OCI-LY3 (cell line): Measurements from ENCODE around the gene ETV1.

Experiments
- CTCF ChIP-seq: fragments of 200-600, 300-600 bp; sonication (generic); IDR thresholded peaks from 2 replicates; pipeline ENCODE4 v1.5.1; 2014; ENCODE audit warnings: antibody characterized with exemption, low read length, low read depth
- EZH2phosphoT487 ChIP-seq: fragments of 200-600 bp; shearing (Covaris generic); IDR thresholded peaks from 2 replicates; pipeline ENCODE4 v1.6.1; 2018; ENCODE audit warnings: antibody characterized with exemption, mixed run types, low read depth

- no peak for TF ChIP-seq CTCF
- TF ChIP-seq EZH2phosphoT487, result no peak
Measured at GRCh38 chr7:13872709-13873108, 116.8 kb downstream of the ETV1 start.
